Hepatocyte (in vitro differentiated cells): ENCODE measurements around the gene B3GAT3. TPM values are rescaled to one million over a fixed set of nuclear protein-coding genes. Genes with fewer than 3 reads are reported as not detected.
A peak's percentile ranks its signal among the peaks of the same experiment; 100 is the strongest.

Source experiments
- DNase-seq: peaks from one replicate; pipeline ENCODE4 v3.0.0-alpha.2; 2016; ENCODE audit warnings: low spot score
- H2AFZ ChIP-seq: fragments of 200-600 bp; sonication (generic); 2 replicates; pipeline ENCODE4 v1.6.0; 2016; ENCODE audit warnings: antibody characterized with exemption, mild to moderate bottlenecking
- H3K27ac ChIP-seq: fragments of 200-600 bp; sonication (generic); 2 replicates; pipeline ENCODE4 v1.5.1; 2016; ENCODE audit warnings: mild to moderate bottlenecking
- H3K27me3 ChIP-seq: fragments of 200-600 bp; sonication (generic); 2 replicates; pipeline ENCODE4 v1.6.1; 2016
- H3K36me3 ChIP-seq: fragments of 200-600 bp; sonication (generic); replicated peaks from 2 replicates; pipeline ENCODE4 v1.5.1; 2016; ENCODE audit warnings: low read depth; ENCODE audit not compliant: insufficient read depth
- H3K4me1 ChIP-seq: fragments of 200-600 bp; sonication (generic); 2 replicates; pipeline ENCODE4 v1.5.1; 2016; ENCODE audit warnings: mild to moderate bottlenecking, moderate library complexity; ENCODE audit not compliant: insufficient read depth
- H3K4me2 ChIP-seq: fragments of 200-600 bp; sonication (generic); 2 replicates; pipeline ENCODE4 v1.6.0; 2016
- H3K4me3 ChIP-seq: fragments of 200-600 bp; sonication (generic); 2 replicates; pipeline ENCODE4 v1.5.1; 2016; ENCODE audit warnings: mild to moderate bottlenecking
- H3K79me2 ChIP-seq: fragments of 200-600 bp; sonication (generic); 2 replicates; pipeline ENCODE4 v1.6.0; 2017; ENCODE audit warnings: mild to moderate bottlenecking
- H3K9me2 ChIP-seq: fragments of 200-600 bp; sonication (generic); replicated peaks from 2 replicates; pipeline ENCODE4 v1.6.0; 2017; ENCODE audit warnings: mild to moderate bottlenecking; ENCODE audit not compliant: insufficient read depth
- H3K9me3 ChIP-seq: fragments of 200-600 bp; sonication (generic); 2 replicates; pipeline ENCODE4 v1.5.1; 2016; ENCODE audit warnings: low read depth, mild to moderate bottlenecking
- H4K20me1 ChIP-seq: fragments of 200-600 bp; sonication (generic); 2 replicates; pipeline ENCODE4 v1.6.0; 2016; ENCODE audit warnings: mild to moderate bottlenecking; ENCODE audit not compliant: insufficient read depth, poor library complexity, severe bottlenecking
- EZH2 ChIP-seq: fragments of 200-600 bp; sonication (generic); IDR thresholded peaks from 2 replicates; pipeline ENCODE4 v1.6.1; 2016; ENCODE audit warnings: antibody characterized with exemption, mild to moderate bottlenecking, borderline replicate concordance
- EZH2phosphoT487 ChIP-seq: fragments of 200-600 bp; sonication (generic); IDR thresholded peaks from one replicate; pipeline ENCODE4 v1.6.1; 2018; ENCODE audit warnings: antibody characterized with exemption, mild to moderate bottlenecking, low read depth, moderate library complexity; ENCODE audit not compliant: unreplicated experiment, severe bottlenecking
- WGBS: methylation state at CpG from one replicate; pipeline ENCODE4 v1.1.6; 2016; ENCODE audit warnings: low lambda C conversion rate; ENCODE audit errors: missing lambda C conversion rate; 5-methylcytosine and 5-hydroxymethylcytosine counted together
- polyA plus RNA-seq: library from polyadenylated mRNA; unstranded; fragments of >200 nt; fragmentation: Nextera tagmentation; extraction: Ambion mirVana; gene quantifications from 2 replicates; pipeline ENCODE4 v1.2.1, GENCODE V29; 2016
- total RNA-seq: library from RNA; depleted of rRNA; stranded (reverse); fragments of >200 nt; gene quantifications from 2 replicates; pipeline ENCODE4 v1.2.3, GENCODE V29; 2014
- TF ChIP-seq, protein P1 (sequence below): fragments of 200-600 bp; sonication (generic); IDR thresholded peaks from 2 replicates; pipeline ENCODE4 v1.5.1; 2016; ENCODE audit warnings: antibody characterized with exemption, mild to moderate bottlenecking; ENCODE audit not compliant: poor library complexity

B3GAT3 gene
- total and polyA plus RNA-seq, 2 experiments from 2014 or later: 32.3 to 61.4 TPM

DNA sequence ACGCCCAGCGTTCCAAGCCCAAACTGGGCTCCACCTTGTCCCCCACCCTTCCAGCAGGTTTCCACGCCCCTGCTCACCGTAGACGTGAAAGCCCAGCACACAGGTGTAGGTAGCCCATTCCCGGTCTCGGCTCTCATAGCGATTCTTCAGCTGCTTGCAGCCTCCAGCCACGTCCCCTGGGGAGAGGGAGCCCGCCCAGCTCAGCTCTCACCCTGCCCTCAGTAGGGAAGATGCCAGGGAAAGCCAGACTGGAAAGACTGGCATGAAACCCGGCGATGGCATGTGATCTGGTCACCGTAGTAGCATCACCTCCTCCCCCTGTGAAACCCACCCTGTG lies 18.7 kb downstream of the B3GAT3 start:
- no peak for TF ChIP-seq EZH2
- TF ChIP-seq, protein P1, sequence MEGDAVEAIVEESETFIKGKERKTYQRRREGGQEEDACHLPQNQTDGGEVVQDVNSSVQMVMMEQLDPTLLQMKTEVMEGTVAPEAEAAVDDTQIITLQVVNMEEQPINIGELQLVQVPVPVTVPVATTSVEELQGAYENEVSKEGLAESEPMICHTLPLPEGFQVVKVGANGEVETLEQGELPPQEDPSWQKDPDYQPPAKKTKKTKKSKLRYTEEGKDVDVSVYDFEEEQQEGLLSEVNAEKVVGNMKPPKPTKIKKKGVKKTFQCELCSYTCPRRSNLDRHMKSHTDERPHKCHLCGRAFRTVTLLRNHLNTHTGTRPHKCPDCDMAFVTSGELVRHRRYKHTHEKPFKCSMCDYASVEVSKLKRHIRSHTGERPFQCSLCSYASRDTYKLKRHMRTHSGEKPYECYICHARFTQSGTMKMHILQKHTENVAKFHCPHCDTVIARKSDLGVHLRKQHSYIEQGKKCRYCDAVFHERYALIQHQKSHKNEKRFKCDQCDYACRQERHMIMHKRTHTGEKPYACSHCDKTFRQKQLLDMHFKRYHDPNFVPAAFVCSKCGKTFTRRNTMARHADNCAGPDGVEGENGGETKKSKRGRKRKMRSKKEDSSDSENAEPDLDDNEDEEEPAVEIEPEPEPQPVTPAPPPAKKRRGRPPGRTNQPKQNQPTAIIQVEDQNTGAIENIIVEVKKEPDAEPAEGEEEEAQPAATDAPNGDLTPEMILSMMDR: no peak
- H3K79me2 ChIP-seq: peaks cover 31% of the 10 kb centered on the region
- WGBS: 70% methylated on average over 10 of the region's 13 CpGs
- H3K4me1 ChIP-seq: peaks cover 20% of the 10 kb centered on the region
- no peaks in the 10 kb centered on the region for H3K9me3 ChIP-seq
- peak overlapping the region; percentile 85 for H3K4me2 ChIP-seq
- no peaks in the 10 kb centered on the region for H3K36me3 ChIP-seq
- H3K9me2 ChIP-seq: no peaks in the 10 kb centered on the region
- no peak for DNase-seq
- H3K27ac ChIP-seq: no peak overlapping the region
- peaks cover 16% of the 10 kb centered on the region for H4K20me1 ChIP-seq
- no peak overlapping the region for H3K4me3 ChIP-seq
- no peak overlapping the region for H2AFZ ChIP-seq
- no peaks in the 10 kb centered on the region for H3K27me3 ChIP-seq

DNA sequence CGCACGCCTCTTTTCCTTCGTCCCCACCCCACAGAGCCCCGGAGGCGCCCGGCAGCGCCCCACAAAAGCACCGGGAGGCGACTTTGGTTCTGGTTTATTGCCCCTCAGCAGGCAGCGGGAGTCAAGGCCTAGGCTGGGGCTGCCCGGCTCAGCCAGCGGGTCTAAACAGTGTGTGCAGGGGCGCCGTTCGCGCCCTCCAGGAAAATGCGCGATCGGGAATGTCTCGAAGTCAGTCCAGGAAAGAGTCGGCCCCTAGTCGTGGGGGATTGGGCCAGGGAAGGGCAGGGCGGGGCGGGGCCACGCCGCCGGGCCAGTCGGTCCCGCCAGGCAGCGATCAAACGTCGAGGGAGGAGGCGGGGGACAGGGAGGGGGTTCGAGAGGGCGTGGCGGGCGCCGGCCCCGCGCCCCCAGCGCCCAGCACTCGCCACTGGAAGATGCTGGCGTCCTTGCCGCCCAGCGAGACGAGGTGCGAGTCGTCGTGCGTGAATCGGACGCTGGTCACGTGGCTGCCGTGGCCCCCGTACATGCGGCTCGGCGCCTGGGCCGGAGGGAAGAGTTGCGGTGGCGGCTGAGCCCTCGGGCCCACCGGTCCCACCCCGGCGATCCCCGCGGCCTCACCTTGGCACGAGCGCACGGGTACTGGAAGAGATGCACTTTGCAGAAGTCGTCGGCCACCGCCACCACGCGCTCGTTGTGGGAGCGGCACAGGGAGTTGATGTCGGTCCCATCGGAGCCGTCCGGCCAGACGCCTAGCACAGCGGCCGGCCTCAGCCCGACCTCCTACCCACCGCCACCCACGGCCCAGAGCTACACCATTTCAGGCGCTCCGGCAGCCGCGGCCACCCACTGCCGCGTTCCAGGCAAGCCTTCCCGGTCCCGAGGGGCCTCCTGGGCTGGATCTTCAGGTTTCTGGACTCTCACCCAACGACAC lies 19.4 kb downstream of the B3GAT3 start:
- H3K27me3 ChIP-seq: no peaks in the 10 kb centered on the region
- peak overlapping the region; percentile 64 for H2AFZ ChIP-seq
- peak overlapping the region; percentile 18 for H3K4me3 ChIP-seq
- peaks cover 16% of the 10 kb centered on the region for H4K20me1 ChIP-seq
- H3K79me2 ChIP-seq: peaks cover 37% of the 10 kb centered on the region
- no peaks in the 10 kb centered on the region for H3K9me2 ChIP-seq
- no peaks in the 10 kb centered on the region for H3K9me3 ChIP-seq
- 9% methylated on average over 63 of the region's 96 CpGs for WGBS
- peak overlapping the region; percentile 85 for H3K4me2 ChIP-seq
- TF ChIP-seq EZH2phosphoT487 (no peak), EZH2 (no peak)
- TF ChIP-seq, protein P1: peak; percentile 9
- peak; percentile 68 for DNase-seq
- H3K36me3 ChIP-seq: no peaks in the 10 kb centered on the region
- H3K4me1 ChIP-seq: peaks cover 20% of the 10 kb centered on the region
- peak overlapping the region; percentile 81 for H3K27ac ChIP-seq

DNA sequence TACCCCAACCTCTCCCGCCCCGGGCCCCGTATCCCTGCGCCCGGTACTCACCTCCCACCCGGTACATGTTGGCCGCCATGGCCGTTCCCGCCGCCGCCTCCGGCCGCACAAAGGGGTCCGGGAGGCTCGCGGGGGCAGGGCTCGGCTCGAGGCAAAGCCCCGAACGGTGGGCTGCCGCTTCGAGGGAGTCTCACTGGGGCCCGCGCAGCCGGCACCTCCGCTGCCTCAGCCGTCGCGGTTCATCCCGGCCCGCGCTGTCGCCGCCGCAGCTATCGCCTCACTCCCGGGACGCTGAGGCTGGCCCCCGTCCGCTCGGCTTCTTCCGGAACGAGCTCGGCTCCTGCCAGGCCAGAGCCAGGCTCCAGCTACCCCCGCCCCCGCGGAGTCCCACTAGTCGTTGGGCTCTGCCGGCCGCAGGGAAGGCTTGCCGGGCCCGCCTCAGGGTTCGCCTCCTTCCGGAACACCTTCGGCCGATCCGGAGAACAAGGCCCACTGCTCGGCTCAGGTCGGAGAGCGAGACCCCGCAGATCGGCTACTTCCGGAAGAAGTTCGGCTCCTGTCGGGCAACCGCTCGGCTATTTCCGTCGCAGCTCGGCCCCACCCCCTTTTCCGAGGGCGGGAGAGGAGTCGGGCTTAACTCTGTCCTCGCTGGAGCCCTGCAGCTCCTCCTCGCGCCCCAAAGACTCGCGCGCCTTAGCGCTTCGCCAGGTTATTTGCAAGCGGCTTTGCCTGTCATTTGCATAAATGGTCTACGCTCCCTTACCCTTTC lies 20.2 kb downstream of the B3GAT3 start, which contains the start of gene MTA2:
Gene MTA2 (minus strand): TSS at position 494 of the 769 bp plus-strand sequence. CDS start 415 bp downstream, at position 79.
- peaks cover 20% of the 10 kb centered on the region for H3K4me1 ChIP-seq
- 1% methylated on average over 79 of the region's 83 CpGs for WGBS
- peak within 1 kb of the TSS; percentile 39 for H3K4me3 ChIP-seq
- no peaks in the 10 kb centered on the region for H3K27me3 ChIP-seq
- no peaks in the 10 kb centered on the region for H3K9me3 ChIP-seq
- H3K36me3 ChIP-seq: no peaks in the 10 kb centered on the region
- no peaks in the 10 kb centered on the region for H3K9me2 ChIP-seq
- peak within 1 kb of the TSS; percentile 92 for H3K27ac ChIP-seq
- peaks cover 39% of the 10 kb centered on the region for H3K79me2 ChIP-seq
- H4K20me1 ChIP-seq: peaks cover 16% of the 10 kb centered on the region
- peak within 1 kb of the TSS; percentile 64 for H2AFZ ChIP-seq
- DNase-seq: peak; percentile 98
- H3K4me2 ChIP-seq: peak within 1 kb of the TSS; percentile 85
- TF ChIP-seq, protein P1: no peak
- TF ChIP-seq EZH2 (no peak), EZH2phosphoT487 (no peak)
